Activated CD4-positive, alpha-beta T cell treated with anti-CD3 and anti-CD28 coated beads, Interleukin-2, amount 10 ng/mL, durations not matched to agents 24 days and 14 days (primary cell): Measurements from ENCODE around the gene ACER2. TPM values are rescaled to one million over a fixed set of nuclear protein-coding genes. Genes with fewer than 3 reads are reported as not detected.
A peak's percentile ranks its signal among the peaks of the same experiment; 100 is the strongest.
"Not testable (repeated sequence)": the region's sequence is repeated elsewhere in the genome, so short reads cannot be mapped to it uniquely, and the experiment has no call there.

Experiments
- DNase-seq: peaks from one replicate; pipeline ENCODE4 v3.0.0; 2022
- H3K27ac Mint-ChIP-seq: one replicate; pipeline ENCODE4 v1.8.0; 2022; ENCODE audit warnings: mild to moderate bottlenecking, mixed read lengths
- H3K27me3 Mint-ChIP-seq: one replicate; pipeline ENCODE4 v1.8.0; 2022; ENCODE audit warnings: mixed read lengths
- H3K36me3 Mint-ChIP-seq: one replicate; pipeline ENCODE4 v1.8.0; 2022; ENCODE audit warnings: low read depth, mild to moderate bottlenecking, mixed read lengths
- H3K4me1 Mint-ChIP-seq: one replicate; pipeline ENCODE4 v1.8.0; 2021; ENCODE audit warnings: mixed read lengths
- H3K4me3 Mint-ChIP-seq: one replicate; pipeline ENCODE4 v1.8.0; 2022; ENCODE audit warnings: mild to moderate bottlenecking, moderate library complexity, mixed read lengths
- H3K9me3 Mint-ChIP-seq: one replicate; pipeline ENCODE4 v1.8.0; 2021; ENCODE audit warnings: mixed read lengths
- intact Hi-C: fragments of 100-400 bp; cut with micrococcal nuclease; formaldehyde crosslinking; loops from one replicate; pipeline ENCODE4 v1.15.1; 2023
- total RNA-seq: library from RNA; stranded (reverse); gene quantifications from 2 replicates; pipeline ENCODE4 v1.2.3, GENCODE V29; 2022

ACER2 gene
- total RNA-seq, 1 donor from 2014 or later, result 0.96 TPM

GRCh38 chr9:19416143-19416542, 7.3 kb downstream of the ACER2 start:
- no peaks in the 10 kb centered on the region for H3K27me3 Mint-ChIP-seq
- no peak overlapping the region for H3K4me3 Mint-ChIP-seq
- H3K9me3 Mint-ChIP-seq, result no peaks in the 10 kb centered on the region
- DNase-seq, result no peak
- intact Hi-C loops, result no loop called here
- H3K27ac Mint-ChIP-seq, result no peak overlapping the region
- H3K4me1 Mint-ChIP-seq, result no peaks in the 10 kb centered on the region
- no peaks in the 10 kb centered on the region for H3K36me3 Mint-ChIP-seq

DNA sequence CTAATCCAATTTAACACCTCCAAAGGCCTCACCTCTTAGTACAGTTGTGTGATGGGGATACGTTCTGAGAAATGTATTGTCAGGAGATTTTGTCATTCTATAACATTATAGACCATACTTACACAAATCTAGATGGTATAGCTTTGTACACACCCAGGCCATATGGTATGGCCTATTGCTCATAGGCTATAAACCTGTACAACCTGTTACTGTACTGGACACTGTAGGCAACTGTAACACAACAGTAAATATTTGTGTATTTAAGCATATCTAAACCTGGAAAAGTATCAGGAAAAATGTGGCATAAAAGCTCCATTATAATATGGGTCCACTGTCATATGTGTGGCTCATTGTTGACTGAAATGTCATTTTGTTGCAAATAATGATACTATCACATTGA, 12.1 kb downstream of the ACER2 start:
- intact Hi-C loops, result no loop called here
- Mint-ChIP-seq H3K27ac (no peak overlapping the region), H3K9me3 (no peaks in the 10 kb centered on the region), H3K4me1 (no peaks in the 10 kb centered on the region), H3K27me3 (no peaks in the 10 kb centered on the region), H3K36me3 (no peaks in the 10 kb centered on the region), H3K4me3 (no peak overlapping the region)
- no peak for DNase-seq

DNA sequence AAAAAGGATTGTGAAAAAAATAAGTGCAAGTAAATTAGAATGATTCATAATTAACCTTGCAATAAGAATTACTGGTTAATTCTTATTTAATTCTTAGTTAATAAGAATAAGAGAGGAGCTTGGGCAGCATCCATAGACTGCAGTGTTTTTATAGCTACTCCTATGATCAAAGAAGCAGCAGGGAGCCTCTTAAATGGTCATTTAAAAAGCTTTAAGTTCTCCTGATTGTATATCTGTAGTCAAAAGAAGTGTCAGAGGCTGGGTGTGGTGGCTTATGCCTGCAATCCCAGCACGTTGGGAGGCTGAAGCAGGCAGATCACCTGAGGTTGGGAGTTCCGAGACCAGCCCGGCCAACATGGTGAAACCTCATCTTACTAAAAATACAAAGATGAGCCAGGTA, 14.4 kb downstream of the ACER2 start:
- H3K27me3 Mint-ChIP-seq, result no peaks in the 10 kb centered on the region
- H3K9me3 Mint-ChIP-seq, result no peaks in the 10 kb centered on the region
- no peaks in the 10 kb centered on the region for H3K4me1 Mint-ChIP-seq
- no peak overlapping the region for H3K27ac Mint-ChIP-seq
- H3K36me3 Mint-ChIP-seq, result no peaks in the 10 kb centered on the region
- intact Hi-C loops, result no loop called here
- DNase-seq, result no peak
- no peak overlapping the region for H3K4me3 Mint-ChIP-seq

- DNase-seq, result no peak
- intact Hi-C loops, result no loop called here
- Mint-ChIP-seq H3K27me3 (no peaks in the 10 kb centered on the region), H3K4me3 (no peak overlapping the region), H3K4me1 (no peaks in the 10 kb centered on the region), H3K27ac (no peak overlapping the region), H3K9me3 (no peaks in the 10 kb centered on the region), H3K36me3 (no peaks in the 10 kb centered on the region)
Observed at GRCh38 chr9:19424176-19424779, 15.5 kb downstream of the ACER2 start.

DNA sequence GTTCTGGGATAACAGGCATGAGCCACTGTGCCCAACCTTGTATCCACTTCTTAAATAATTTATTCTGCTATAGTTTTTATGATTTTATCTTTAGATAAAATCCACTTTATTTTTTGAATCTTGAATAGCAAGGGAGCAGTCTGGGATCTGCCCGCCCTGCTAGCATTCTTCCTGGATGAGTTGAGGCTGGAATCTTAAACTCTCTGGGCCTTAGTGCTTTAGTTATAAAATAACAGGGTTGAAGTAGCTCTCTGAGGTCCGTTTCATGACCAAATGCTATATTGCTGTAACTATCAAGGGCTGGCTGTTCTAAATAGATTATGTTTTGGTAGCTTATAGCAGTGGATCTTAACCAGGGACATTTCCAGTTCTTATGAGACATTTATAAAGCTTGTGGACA, 20.8 kb downstream of the ACER2 start:
- H3K4me1 Mint-ChIP-seq, result no peaks in the 10 kb centered on the region
- H3K27ac Mint-ChIP-seq, result no peak overlapping the region
- no peak for DNase-seq
- no peaks in the 10 kb centered on the region for H3K27me3 Mint-ChIP-seq
- H3K9me3 Mint-ChIP-seq, result no peaks in the 10 kb centered on the region
- intact Hi-C loops, result no loop called here
- H3K36me3 Mint-ChIP-seq, result no peaks in the 10 kb centered on the region
- no peak overlapping the region for H3K4me3 Mint-ChIP-seq

DNA sequence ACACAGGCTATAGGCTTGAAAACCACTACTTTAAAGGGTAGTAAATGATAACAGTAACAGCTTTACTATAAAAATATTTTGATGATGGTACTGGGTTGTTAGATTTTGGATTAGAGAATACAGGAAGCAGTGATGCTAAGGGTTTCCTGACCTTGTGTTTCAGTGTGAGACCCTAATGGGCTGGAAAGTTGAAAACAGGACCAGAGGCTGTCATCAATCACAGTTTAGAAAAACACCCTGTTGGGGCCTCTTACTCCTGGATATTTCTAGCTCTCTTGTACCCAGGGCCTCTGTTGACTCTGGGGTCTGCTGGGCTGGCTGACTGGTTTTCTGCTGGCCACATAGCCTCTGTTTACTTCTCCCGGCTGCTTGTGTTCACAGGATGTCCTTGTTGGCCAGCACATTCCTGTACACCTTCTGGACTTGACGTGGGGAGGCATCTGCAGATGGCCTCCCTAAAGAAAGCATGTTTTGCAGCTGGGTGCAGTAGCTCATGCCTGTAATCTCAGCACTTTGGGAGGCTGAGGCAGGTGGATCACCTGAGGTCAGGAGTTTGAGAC, 21.5 kb downstream of the ACER2 start:
- DNase-seq, result no peak
- Mint-ChIP-seq H3K9me3 (no peaks in the 10 kb centered on the region), H3K27me3 (no peaks in the 10 kb centered on the region), H3K4me1 (no peaks in the 10 kb centered on the region), H3K4me3 (no peak overlapping the region), H3K27ac (no peak overlapping the region), H3K36me3 (no peaks in the 10 kb centered on the region)
- intact Hi-C loops, result no loop called here

- Mint-ChIP-seq H3K9me3 (no peaks in the 10 kb centered on the region), H3K36me3 (no peaks in the 10 kb centered on the region), H3K27me3 (no peaks in the 10 kb centered on the region), H3K27ac (no peak overlapping the region), H3K4me1 (no peaks in the 10 kb centered on the region), H3K4me3 (no peak overlapping the region)
- DNase-seq, result no peak
- intact Hi-C loops, result no loop called here
Observed at GRCh38 chr9:19431361-19432171, 22.8 kb downstream of the ACER2 start.

DNA sequence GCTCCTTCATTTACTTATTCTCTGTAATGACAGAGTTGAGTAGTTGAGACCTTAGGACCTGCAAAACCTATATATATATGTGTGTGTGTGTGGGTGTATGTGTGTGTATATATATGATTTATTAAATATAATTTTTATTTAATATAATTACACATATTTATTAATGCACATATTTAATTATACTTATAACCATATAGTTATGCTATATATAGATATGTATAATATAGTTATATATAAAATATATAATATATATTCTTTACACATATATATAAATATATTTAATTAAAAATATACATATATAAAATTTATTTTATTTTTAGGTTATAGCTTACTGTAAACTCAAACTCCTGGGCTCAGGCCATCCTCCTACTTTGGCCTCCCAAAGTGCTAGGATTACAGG, 23.7 kb downstream of the ACER2 start:
- H3K4me3 Mint-ChIP-seq, result no peak overlapping the region
- no peaks in the 10 kb centered on the region for H3K36me3 Mint-ChIP-seq
- no peak overlapping the region for H3K27ac Mint-ChIP-seq
- H3K9me3 Mint-ChIP-seq, result no peaks in the 10 kb centered on the region
- no peaks in the 10 kb centered on the region for H3K27me3 Mint-ChIP-seq
- H3K4me1 Mint-ChIP-seq, result no peaks in the 10 kb centered on the region
- intact Hi-C loops, result no loop called here
- DNase-seq, result no peak

DNA sequence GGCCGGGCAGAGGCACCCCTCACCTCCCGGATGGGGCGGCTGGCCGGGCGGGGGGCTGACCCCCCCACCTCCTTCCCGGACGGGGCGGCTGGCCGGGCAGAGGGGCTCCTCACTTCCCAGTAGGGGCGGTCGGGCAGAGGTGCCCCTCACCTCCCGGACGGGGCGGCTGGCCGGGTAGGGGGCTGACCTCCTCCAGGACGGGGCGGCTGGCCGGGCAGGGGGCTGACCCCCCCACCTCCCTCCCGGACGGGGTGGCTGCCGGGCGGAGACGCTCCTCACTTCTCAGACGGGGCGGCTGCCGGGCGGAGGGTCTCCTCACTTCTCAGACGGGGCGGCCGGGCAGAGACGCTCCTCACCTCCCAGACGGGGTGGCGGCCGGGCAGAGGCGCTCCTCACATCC, 24.9 kb downstream of the ACER2 start:
- H3K4me1 Mint-ChIP-seq, H3K4me3 Mint-ChIP-seq, H3K9me3 Mint-ChIP-seq, H3K27me3 Mint-ChIP-seq, DNase-seq, H3K36me3 Mint-ChIP-seq, intact Hi-C loops, H3K27ac Mint-ChIP-seq: not testable (repeated sequence)

DNA sequence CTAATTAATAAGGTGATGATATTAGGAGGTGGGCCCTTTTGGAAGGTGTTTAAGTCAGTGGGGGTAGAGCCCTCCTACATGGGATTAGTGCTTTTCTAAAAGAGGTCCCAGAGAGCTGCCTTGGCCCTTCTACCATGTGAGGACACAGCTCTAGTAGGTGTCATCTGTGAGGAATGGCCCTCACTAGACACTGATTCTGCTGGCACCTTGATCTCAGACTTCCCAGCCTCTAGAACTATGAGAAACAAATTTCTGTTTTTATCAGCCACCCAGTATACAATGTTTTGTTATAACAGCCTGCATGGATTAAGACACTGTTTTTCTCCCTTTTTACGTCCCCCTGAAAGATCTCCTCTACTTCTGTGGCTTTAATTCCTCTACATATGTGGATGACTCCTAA, 31.6 kb downstream of the ACER2 start:
- Mint-ChIP-seq H3K36me3 (peaks cover 6% of the 10 kb centered on the region), H3K27me3 (no peaks in the 10 kb centered on the region), H3K9me3 (no peaks in the 10 kb centered on the region), H3K27ac (no peak overlapping the region), H3K4me3 (no peak overlapping the region), H3K4me1 (peaks cover 13% of the 10 kb centered on the region)
- intact Hi-C loops, result loop anchor here (2.0 kb wide), 1 partner anchor 32 kb away; the partner anchor contains the start of gene ACER2
- no peak for DNase-seq

DNA sequence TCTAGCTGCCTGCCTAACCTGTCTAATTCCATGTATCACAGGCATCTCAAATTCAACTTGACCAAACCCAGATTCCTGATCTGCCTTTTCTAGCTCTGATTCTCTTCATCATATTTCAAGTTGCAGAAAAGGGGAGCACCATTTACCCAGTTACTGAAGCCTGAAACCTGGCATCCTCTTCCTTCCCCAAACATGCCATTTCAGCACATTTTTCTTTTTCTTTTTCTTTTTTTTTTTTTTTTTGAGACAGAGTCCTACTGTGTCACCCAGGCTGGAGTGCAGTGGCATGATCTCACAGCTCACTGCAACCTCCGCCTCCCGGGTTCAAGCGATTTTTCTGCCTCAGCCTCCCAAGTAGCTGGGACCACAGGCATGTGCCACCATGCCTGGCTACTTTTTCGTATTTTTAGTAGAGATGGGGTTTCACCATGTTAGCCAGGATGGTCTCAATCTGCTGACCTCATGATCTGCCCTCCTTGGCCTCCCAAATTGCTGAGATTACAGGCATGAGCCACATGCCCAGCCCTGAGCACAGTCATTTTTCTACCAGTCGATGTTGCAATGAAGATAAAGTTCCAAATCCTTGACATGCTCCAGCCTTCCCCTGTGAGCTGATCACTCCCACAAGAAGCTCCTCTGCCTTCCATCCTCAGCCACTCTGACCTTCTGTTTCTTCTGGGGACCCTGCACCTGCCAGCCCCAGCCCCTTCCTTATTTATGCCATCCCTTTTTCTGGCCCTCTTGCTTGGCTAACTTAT, 32.2 kb downstream of the ACER2 start:
- Mint-ChIP-seq H3K4me1 (peaks cover 13% of the 10 kb centered on the region), H3K27ac (peak overlapping the region; percentile 8), H3K9me3 (no peaks in the 10 kb centered on the region), H3K27me3 (no peaks in the 10 kb centered on the region), H3K4me3 (peak overlapping the region; percentile 30), H3K36me3 (peaks cover 6% of the 10 kb centered on the region)
- intact Hi-C loops, result loop anchor here (2.0 kb wide), 1 partner anchor 32 kb away; the partner anchor contains the start of gene ACER2
- DNase-seq, result no peak

DNA sequence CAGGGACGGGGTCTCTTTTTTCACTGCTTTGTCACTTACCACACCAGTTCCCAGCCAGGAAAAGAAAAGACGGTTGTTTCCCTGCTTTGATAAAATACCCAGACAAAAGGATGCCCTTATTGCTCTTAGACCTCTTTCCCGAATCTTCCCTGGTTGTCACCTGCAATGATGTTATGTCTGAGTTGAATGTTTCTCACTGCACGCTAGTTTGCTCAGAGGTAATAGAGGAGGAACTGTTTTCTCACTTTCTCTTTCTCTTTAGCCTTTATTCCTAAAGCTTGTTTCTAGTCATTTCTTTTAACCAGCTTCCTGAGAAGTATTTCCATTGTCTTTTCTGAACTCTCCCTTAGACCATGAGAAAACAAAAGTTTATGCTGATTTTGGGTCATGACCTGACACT, 32.9 kb downstream of the ACER2 start:
- H3K36me3 Mint-ChIP-seq, result peaks cover 6% of the 10 kb centered on the region
- H3K4me3 Mint-ChIP-seq, result peak overlapping the region; percentile 64
- H3K27me3 Mint-ChIP-seq, result no peaks in the 10 kb centered on the region
- intact Hi-C loops, result loop anchor here (2.0 kb wide), 1 partner anchor 33 kb away; the partner anchor contains the start of gene ACER2
- H3K4me1 Mint-ChIP-seq, result peaks cover 13% of the 10 kb centered on the region
- H3K9me3 Mint-ChIP-seq, result no peaks in the 10 kb centered on the region
- peak; percentile 73 for DNase-seq
- peak overlapping the region; percentile 27 for H3K27ac Mint-ChIP-seq

- intact Hi-C loops, result no loop called here
- H3K4me3 Mint-ChIP-seq, result no peak overlapping the region
- H3K27ac Mint-ChIP-seq, result peak overlapping the region; percentile 7
- H3K4me1 Mint-ChIP-seq, result peaks cover 13% of the 10 kb centered on the region
- no peaks in the 10 kb centered on the region for H3K9me3 Mint-ChIP-seq
- no peaks in the 10 kb centered on the region for H3K27me3 Mint-ChIP-seq
- DNase-seq, result no peak
- peaks cover 6% of the 10 kb centered on the region for H3K36me3 Mint-ChIP-seq
Observed at GRCh38 chr9:19442240-19442639, 33.4 kb downstream of the ACER2 start.

DNA sequence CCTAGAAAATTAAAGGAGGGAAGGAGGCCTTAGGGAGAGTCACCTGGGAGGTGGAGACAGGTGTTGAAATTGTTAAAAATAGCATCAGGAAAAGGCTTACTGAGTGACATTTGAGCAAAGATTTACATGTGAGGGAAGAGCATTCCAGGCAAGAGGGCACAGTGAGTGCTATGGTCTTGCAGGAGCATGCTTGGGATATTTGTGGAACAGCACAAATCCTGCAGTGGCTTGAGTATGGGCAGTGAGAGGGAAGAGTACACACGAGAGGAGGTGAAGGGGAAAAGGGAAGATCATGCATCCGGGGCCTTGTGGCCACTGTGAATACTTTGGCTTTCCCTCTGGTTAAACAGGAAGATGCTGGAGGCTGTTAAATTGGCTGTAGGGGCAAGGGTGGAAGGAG, 36.6 kb downstream of the ACER2 start:
- no peak overlapping the region for H3K27ac Mint-ChIP-seq
- no peak overlapping the region for H3K4me3 Mint-ChIP-seq
- peaks cover 13% of the 10 kb centered on the region for H3K4me1 Mint-ChIP-seq
- H3K9me3 Mint-ChIP-seq, result no peaks in the 10 kb centered on the region
- DNase-seq, result no peak
- no peaks in the 10 kb centered on the region for H3K27me3 Mint-ChIP-seq
- intact Hi-C loops, result no loop called here
- H3K36me3 Mint-ChIP-seq, result peaks cover 4% of the 10 kb centered on the region
